Myocyte (in vitro differentiated cells): ENCODE results near the gene POLR3E. TPM values are rescaled to one million over a fixed set of nuclear protein-coding genes. Genes with fewer than 3 reads are reported as not detected.
"Not testable (repeated sequence)": the region's sequence is repeated elsewhere in the genome, so short reads cannot be mapped to it uniquely, and the experiment has no call there.

ENCODE experiments used
- DNase-seq: peaks from one replicate; pipeline ENCODE4 v3.0.0-alpha.2; 2012; ENCODE audit warnings: low read depth
- total RNA-seq: library from RNA; depleted of rRNA; stranded (reverse); fragments of >200 nt; gene quantifications from 2 replicates; pipeline ENCODE4 v1.2.3, GENCODE V29; 2014

Gene POLR3E
- total RNA-seq, 1 donor from 2014 or later: 51.4 TPM

- DNase-seq: no peak
Measured at GRCh38 chr16:22291860-22292318, 5.3 kb upstream of the POLR3E start.

- DNase-seq: no peak
Measured at GRCh38 chr16:22292320-22292719, 4.9 kb upstream of the POLR3E start.

GRCh38 chr16:22293137-22294106 is 3.8 kb upstream of the POLR3E start:
- no peak for DNase-seq

GRCh38 chr16:22296225-22297113 is 740 bp upstream of the POLR3E start:
- peak; percentile 14 for DNase-seq

GRCh38 chr16:22297871-22298733 is 893 bp downstream of the POLR3E start:
- peak; percentile 92 for DNase-seq

- no peak for DNase-seq
Measured at GRCh38 chr16:22299036-22299435, 1.8 kb downstream of the POLR3E start.

- DNase-seq: peak; percentile 92
Measured at GRCh38 chr16:22300427-22301071, 3.3 kb downstream of the POLR3E start.

- not testable (repeated sequence) for DNase-seq
Measured at GRCh38 chr16:22301423-22301822, 4.2 kb downstream of the POLR3E start.

- no peak for DNase-seq
Measured at GRCh38 chr16:22302776-22303363, 5.7 kb downstream of the POLR3E start.

- no peak for DNase-seq
Measured at GRCh38 chr16:22304411-22304810, 7.2 kb downstream of the POLR3E start.

- DNase-seq: no peak
Measured at GRCh38 chr16:22306788-22307187, 9.6 kb downstream of the POLR3E start.

GRCh38 chr16:22307838-22308237 is 10.6 kb downstream of the POLR3E start:
- DNase-seq: no peak

GRCh38 chr16:22308824-22309520 is 11.8 kb downstream of the POLR3E start:
- no peak for DNase-seq

GRCh38 chr16:22311520-22311919 is 14.3 kb downstream of the POLR3E start:
- DNase-seq: no peak

GRCh38 chr16:22312897-22313781 is 15.9 kb downstream of the POLR3E start:
- DNase-seq: no peak

- DNase-seq: no peak
Measured at GRCh38 chr16:22313876-22314470, 16.8 kb downstream of the POLR3E start.

- no peak for DNase-seq
Measured at GRCh38 chr16:22314661-22315626, 17.7 kb downstream of the POLR3E start.
